Natural killer cell (primary cell): ENCODE results near the gene GLIS2. TPM values are rescaled to one million over a fixed set of nuclear protein-coding genes. Genes with fewer than 3 reads are reported as not detected.

Source experiments
- ATAC-seq, 3 donors: fragments of 150-1000 bp in 2 of 3; fragments of 200-7000 bp in 1 of 3; cut with Tn5 transposase; 1 replicate in 1 of 3; 2 replicates in 2 of 3; pipeline ENCODE4 v1.10.0; 2021; ENCODE audit warnings: mild to moderate bottlenecking in 2 of 3, moderate library complexity in 2 of 3
- DNase-seq, 2 donors: peaks; one replicate each; pipeline versions ENCODE4 v3.0.0 to v3.0.0-alpha.2; 2013 to 2021; ENCODE audit warnings: mixed read lengths in 1 of 2
- H3K27ac ChIP-seq: one replicate; pipeline ENCODE4 v1.5.1; 2013; ENCODE audit warnings: mild to moderate bottlenecking, low read length
- H3K27me3 ChIP-seq: one replicate; pipeline ENCODE4 v1.6.1; 2013; ENCODE audit warnings: low read length; ENCODE audit not compliant: control insufficient read depth, insufficient read depth
- H3K36me3 ChIP-seq: one replicate; pipeline ENCODE4 v1.6.1; 2013; ENCODE audit warnings: low read length; ENCODE audit not compliant: control insufficient read depth, insufficient read depth
- H3K4me1 ChIP-seq: one replicate; pipeline ENCODE4 v1.6.1; 2013; ENCODE audit warnings: low read length; ENCODE audit not compliant: control insufficient read depth, insufficient read depth
- H3K4me3 ChIP-seq: one replicate; pipeline ENCODE4 v1.5.1; 2013; ENCODE audit warnings: low read length
- H3K9me3 ChIP-seq: one replicate; pipeline ENCODE4 v1.6.1; 2013; ENCODE audit warnings: low read length; ENCODE audit not compliant: control insufficient read depth, insufficient read depth
- H3K27ac Mint-ChIP-seq, 2 donors: one replicate each; pipeline ENCODE4 v1.8.0; 2022; ENCODE audit warnings: mild to moderate bottlenecking in 2 of 2, mixed read lengths in 2 of 2, moderate library complexity in 1 of 2
- H3K27me3 Mint-ChIP-seq, 2 donors: one replicate each; pipeline ENCODE4 v1.8.0; 2022; ENCODE audit warnings: low read depth in 2 of 2, mixed read lengths in 2 of 2
- H3K36me3 Mint-ChIP-seq: one replicate; pipeline ENCODE4 v1.8.0; 2022; ENCODE audit warnings: mixed read lengths
- H3K4me1 Mint-ChIP-seq, 2 donors: one replicate each; pipeline ENCODE4 v1.8.0; 2022; ENCODE audit warnings: mixed read lengths in 2 of 2
- H3K4me3 Mint-ChIP-seq: one replicate; pipeline ENCODE4 v1.8.0; 2022; ENCODE audit warnings: mild to moderate bottlenecking, moderate library complexity, mixed read lengths
- H3K9me3 Mint-ChIP-seq, 2 donors: one replicate each; pipeline ENCODE4 v1.8.0; 2022; ENCODE audit warnings: mixed read lengths in 2 of 2
- WGBS: methylation state at CpG from one replicate; pipeline ENCODE4 v1.1.7; 2013; ENCODE audit warnings: missing lambda C conversion rate; ENCODE audit not compliant: insufficient coverage; 5-methylcytosine and 5-hydroxymethylcytosine counted together
- intact Hi-C: fragments of 100-400 bp; cut with micrococcal nuclease; formaldehyde crosslinking; loops from one replicate; pipeline ENCODE4 v1.14.2; 2022
- total RNA-seq, 4 donors: library from RNA; stranded (reverse); fragments of 120-200 nt in 1 of 4; gene quantifications; one replicate each; pipeline versions ENCODE4 v1.2.3 to v1.2.4, GENCODE V29; 2013 to 2022
- TF ChIP-seq, protein P1 (sequence below): fragments of 200-600 bp; IDR thresholded peaks from one replicate; pipeline ENCODE4 v1.8.0; 2022; ENCODE audit warnings: antibody characterized with exemption

The GLIS2 gene
- total RNA-seq, 3 donors from 2014 or later (not counting 1 experiment from before 2014, with no cell fraction given): 0.05 to 0.35 TPM; not detected in 1

DNA sequence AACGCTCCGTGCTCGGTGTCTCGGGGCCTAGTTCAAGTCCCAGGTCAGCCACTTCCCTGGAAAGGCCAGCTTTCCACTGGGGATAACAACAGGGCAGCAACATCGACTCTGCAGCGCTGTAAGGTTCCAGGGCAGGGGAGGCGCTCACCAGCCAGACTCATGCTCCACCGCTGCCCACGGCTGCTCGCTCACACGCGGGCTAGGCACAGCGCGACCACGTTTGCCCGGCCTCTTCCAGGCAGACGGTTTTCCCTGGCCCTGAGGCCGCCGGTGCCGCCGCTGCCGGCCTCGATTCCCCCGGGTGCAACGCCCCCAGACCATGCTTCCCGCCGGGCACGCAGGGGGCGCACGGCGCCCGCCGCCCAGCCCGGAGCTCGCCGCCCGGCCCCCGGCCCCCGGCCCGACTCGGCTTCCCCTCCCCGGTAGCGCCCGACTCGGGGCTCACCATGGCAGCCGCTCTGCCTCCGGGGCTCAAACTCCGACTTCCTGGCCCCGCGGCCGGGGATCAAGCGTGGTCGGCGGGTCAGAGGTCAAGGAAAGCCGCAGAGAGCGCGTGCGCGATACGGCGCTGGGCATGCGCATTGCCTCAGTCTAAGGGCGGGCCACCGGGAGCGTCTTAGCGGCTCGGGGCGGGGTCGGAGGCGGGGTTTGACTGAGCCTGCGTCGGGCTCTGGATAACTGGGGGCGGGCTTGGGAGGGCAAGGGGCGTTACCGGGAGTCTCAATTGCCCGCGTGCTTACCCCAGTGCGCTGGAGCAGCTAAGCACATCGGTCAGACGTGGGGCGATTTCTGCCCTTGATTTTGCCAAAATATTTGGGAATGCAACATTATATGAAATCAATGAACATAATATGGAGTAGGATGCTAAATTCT lies 35.2 kb downstream of the GLIS2 start, which contains the start of gene PAM16:
TSS of gene PAM16 (minus strand) at position 535 of the 873 bp plus-strand sequence. CDS start at position 448, 87 bp downstream.
- Mint-ChIP-seq H3K27ac (peak within 1 kb of the TSS; percentile 86 to 89), H3K4me3 (peak within 1 kb of the TSS; percentile 95), H3K27me3 (no peaks in the 10 kb centered on the region), H3K36me3 (no peaks in the 10 kb centered on the region), H3K9me3 (no peaks in the 10 kb centered on the region), H3K4me1 (peaks cover 10 to 23% of the 10 kb centered on the region in 2 donors)
- H3K27ac ChIP-seq: peak within 1 kb of the TSS; percentile 75
- no peaks in the 10 kb centered on the region for H3K9me3 ChIP-seq
- intact Hi-C loops: no loop called here
- DNase-seq (peak; percentile 98), ATAC-seq (peak; percentile 90 to 96 (median 92))
- WGBS: under 1% methylated on average over 81 of the region's 81 CpGs
- peak within 1 kb of the TSS; percentile 92 for H3K4me3 ChIP-seq
- peaks cover 24% of the 10 kb centered on the region for H3K4me1 ChIP-seq
- H3K36me3 ChIP-seq: peaks cover 8% of the 10 kb centered on the region
- TF ChIP-seq, protein P1, sequence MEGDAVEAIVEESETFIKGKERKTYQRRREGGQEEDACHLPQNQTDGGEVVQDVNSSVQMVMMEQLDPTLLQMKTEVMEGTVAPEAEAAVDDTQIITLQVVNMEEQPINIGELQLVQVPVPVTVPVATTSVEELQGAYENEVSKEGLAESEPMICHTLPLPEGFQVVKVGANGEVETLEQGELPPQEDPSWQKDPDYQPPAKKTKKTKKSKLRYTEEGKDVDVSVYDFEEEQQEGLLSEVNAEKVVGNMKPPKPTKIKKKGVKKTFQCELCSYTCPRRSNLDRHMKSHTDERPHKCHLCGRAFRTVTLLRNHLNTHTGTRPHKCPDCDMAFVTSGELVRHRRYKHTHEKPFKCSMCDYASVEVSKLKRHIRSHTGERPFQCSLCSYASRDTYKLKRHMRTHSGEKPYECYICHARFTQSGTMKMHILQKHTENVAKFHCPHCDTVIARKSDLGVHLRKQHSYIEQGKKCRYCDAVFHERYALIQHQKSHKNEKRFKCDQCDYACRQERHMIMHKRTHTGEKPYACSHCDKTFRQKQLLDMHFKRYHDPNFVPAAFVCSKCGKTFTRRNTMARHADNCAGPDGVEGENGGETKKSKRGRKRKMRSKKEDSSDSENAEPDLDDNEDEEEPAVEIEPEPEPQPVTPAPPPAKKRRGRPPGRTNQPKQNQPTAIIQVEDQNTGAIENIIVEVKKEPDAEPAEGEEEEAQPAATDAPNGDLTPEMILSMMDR: peak; percentile 11
- H3K27me3 ChIP-seq: no peaks in the 10 kb centered on the region

DNA sequence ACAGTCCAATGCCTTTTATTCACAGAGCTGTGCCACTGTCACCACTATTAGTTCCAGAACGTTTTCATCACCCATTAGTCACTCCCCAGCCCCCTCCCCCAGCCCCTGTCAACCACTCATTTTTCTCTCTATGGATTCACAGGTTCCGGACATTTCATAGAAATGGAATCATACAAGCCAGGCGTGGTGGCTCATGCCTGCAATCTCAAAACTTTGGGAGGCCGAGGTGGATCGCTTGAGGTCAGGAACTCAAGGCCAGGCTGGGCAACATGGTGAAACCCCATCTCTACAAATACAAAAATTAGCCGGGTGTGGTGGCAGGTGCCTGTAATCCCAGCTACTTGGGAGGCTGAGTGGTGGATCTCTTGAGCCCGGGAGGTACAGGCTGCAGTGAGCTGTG lies 36.0 kb downstream of the GLIS2 start:
- TF ChIP-seq, protein P1: no peak
- DNase-seq: peak in 1 of 2 donors; percentile 32
- Mint-ChIP-seq H3K4me1 (peaks cover 10 to 22% of the 10 kb centered on the region in 2 donors), H3K4me3 (peak overlapping the region; percentile 95), H3K27ac (peak overlapping the region; percentile 86 to 89), H3K9me3 (no peaks in the 10 kb centered on the region), H3K27me3 (no peaks in the 10 kb centered on the region), H3K36me3 (no peaks in the 10 kb centered on the region)
- H3K27ac ChIP-seq: no peak overlapping the region
- no peaks in the 10 kb centered on the region for H3K27me3 ChIP-seq
- no peaks in the 10 kb centered on the region for H3K9me3 ChIP-seq
- WGBS: 85% methylated on average over 7 of the region's 7 CpGs
- H3K4me3 ChIP-seq: no peak overlapping the region
- no peak for ATAC-seq
- H3K36me3 ChIP-seq: peaks cover 10% of the 10 kb centered on the region
- intact Hi-C loops: no loop called here
- peaks cover 24% of the 10 kb centered on the region for H3K4me1 ChIP-seq

DNA sequence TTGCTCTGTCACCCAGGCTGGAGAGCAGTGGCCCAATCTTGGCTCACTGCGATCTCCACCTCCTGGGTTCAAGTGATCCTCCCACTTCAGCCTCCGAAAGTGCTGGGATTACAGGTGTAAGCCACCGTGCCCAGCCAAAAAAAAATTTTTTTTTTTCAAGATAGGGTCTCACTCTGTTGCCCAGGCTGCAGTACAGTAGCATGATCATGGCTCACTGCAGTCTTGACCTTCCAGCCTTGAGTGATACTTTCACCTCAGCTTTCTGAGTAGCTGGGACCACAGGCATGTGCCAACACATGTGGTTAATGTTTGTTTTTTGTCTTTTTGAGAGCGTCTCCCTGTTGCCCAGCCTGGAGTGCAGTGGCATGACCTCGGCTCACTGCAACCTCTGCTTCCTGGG lies 37.0 kb downstream of the GLIS2 start:
- intact Hi-C loops: no loop called here
- Histone ChIP-seq H3K4me1 (peaks cover 24% of the 10 kb centered on the region), H3K4me3 (no peak overlapping the region), H3K9me3 (no peaks in the 10 kb centered on the region), H3K36me3 (peaks cover 16% of the 10 kb centered on the region), H3K27ac (no peak overlapping the region), H3K27me3 (no peaks in the 10 kb centered on the region)
- TF ChIP-seq, protein P1: no peak
- Mint-ChIP-seq H3K4me3 (no peak overlapping the region), H3K4me1 (peaks cover 10 to 22% of the 10 kb centered on the region in 2 donors), H3K27me3 (no peaks in the 10 kb centered on the region), H3K9me3 (no peaks in the 10 kb centered on the region), H3K27ac (no peak overlapping the region), H3K36me3 (no peaks in the 10 kb centered on the region)
- DNase-seq: peak in 1 of 2 donors; percentile 25
- 78% methylated on average over 5 of the region's 5 CpGs for WGBS
- no peak for ATAC-seq
